ENCODE data around the gene HAVCR1. TPM values are rescaled to one million over a fixed set of nuclear protein-coding genes. Genes with fewer than 3 reads are reported as not detected.

Gene HAVCR1
- total and polyA plus RNA-seq, 2 experiments from 2014 or later: not detected

- no peak for TF ChIP-seq ZNF462 (CRISPR knock-in tag; IDR thresholded peaks at IDR 0.05)
- TF ChIP-seq POLR2AphosphoS5 (IDR thresholded peaks at IDR 0.05; ENCODE audit: low read depth): no peak
- no peak for TF ChIP-seq EZH2phosphoT487 (IDR thresholded peaks at IDR 0.05; ENCODE audit: unreplicated experiment)
- no peak for TF ChIP-seq ZNF331 (CRISPR knock-in tag; IDR thresholded peaks at IDR 0.05; ENCODE audit: low read depth)
- no peak for TF ChIP-seq JUNB (IDR thresholded peaks at IDR 0.05; ENCODE audit: unreplicated experiment)
These were observed 67.2 kb downstream of the HAVCR1 start (continued) for GRCh38 chr5:156991714-156992113.

GRCh38 chr5:156984064-156984463 lies 74.9 kb downstream of the HAVCR1 start:
- 0 out of 2 replicates have a peak, but pooled peaks cover 4% of the 10 kb centered on the region for H3K9me2 ChIP-seq (ENCODE audit: insufficient read depth)
- no peak for TF ChIP-seq EZH2phosphoT487 (IDR thresholded peaks at IDR 0.05; ENCODE audit: unreplicated experiment)
- TF ChIP-seq STAT1 (IDR thresholded peaks at IDR 0.05; ENCODE audit: unreplicated experiment): no peak
- TF ChIP-seq ETS1 (IDR thresholded peaks at IDR 0.05): no peak
- no peak for TF ChIP-seq CTCF (conservative IDR thresholded peaks at IDR 0.05; ENCODE audit: low read depth in 2 of 2)
- TF ChIP-seq NANOG (IDR thresholded peaks at IDR 0.05; ENCODE audit: borderline replicate concordance): no peak
- TF ChIP-seq ZNF331 (CRISPR knock-in tag; IDR thresholded peaks at IDR 0.05; ENCODE audit: low read depth): no peak
- TF ChIP-seq REST (IDR thresholded peaks at IDR 0.05; ENCODE audit: unreplicated experiment): no peak
- TF ChIP-seq EZH2 (IDR thresholded peaks at IDR 0.05; ENCODE audit: low read depth, unreplicated experiment): no peak

More at GRCh38 chr5:156984064-156984463, 74.9 kb downstream of the HAVCR1 start:
- Histone ChIP-seq H3K4me1 (ENCODE audit: insufficient read depth) (no peaks in the 10 kb centered on the region), H3F3A (replicated peaks; ENCODE audit: low read depth) (no peaks in the 10 kb centered on the region), H3K4me3 (no peak overlapping the region), H3K4me2 (no peak overlapping the region), H3K79me2 (replicated peaks; ENCODE audit: insufficient read depth) (no peaks in the 10 kb centered on the region), H3K36me3 (ENCODE audit: insufficient read depth) (no peaks in the 10 kb centered on the region), H2AFZ (no peak overlapping the region), H4K20me1 (replicated peaks; ENCODE audit: insufficient read depth) (no peaks in the 10 kb centered on the region), H3K27me3 (ENCODE audit: insufficient read depth) (no peaks in the 10 kb centered on the region), H3K27ac (ENCODE audit: low read depth) (no peak overlapping the region)
- no peak overlapping the region for H3K4me3 Mint-ChIP-seq
- no peak for DNase-seq (ENCODE audit: low spot score)
- H3K4me1 Mint-ChIP-seq: no peaks in the 10 kb centered on the region
- H3K9me3 Mint-ChIP-seq: peaks cover 3% of the 10 kb centered on the region; the same call in 1 of the 3 replicates
- no peak for ATAC-seq
- H3K27ac Mint-ChIP-seq: no peak overlapping the region
- peaks cover 6% of the 10 kb centered on the region for H3K27me3 Mint-ChIP-seq (ENCODE audit: insufficient read depth, low read depth, poor library complexity)
- H3K36me3 Mint-ChIP-seq (ENCODE audit: low read depth): no peaks in the 10 kb centered on the region
